Stomach (tissue), 9 donors: ENCODE measurements around the gene VNN1. TPM values are rescaled to one million over a fixed set of nuclear protein-coding genes. Genes with fewer than 3 reads are reported as not detected.

Experiments
- DNase-seq, 2 donors: peaks; one replicate each; pipeline versions ENCODE4 v3.0.0 to v3.0.0-alpha.2; 2013 to 2019
- H3K27ac ChIP-seq, 5 donors: fragments of 200-600 bp in 4 of 5; sonication (generic) in 4 of 5; one replicate each; pipeline ENCODE4 v1.5.1; 2013 to 2019; ENCODE audit warnings: mild to moderate bottlenecking in 1 of 5, moderate library complexity in 1 of 5
- H3K27me3 ChIP-seq, 3 donors: fragments of 200-600 bp; sonication (generic); one replicate each; pipeline ENCODE4 v1.5.1; 2017 to 2019; ENCODE audit warnings: mixed run types in 1 of 3
- H3K36me3 ChIP-seq, 4 donors: fragments of 200-600 bp; sonication (generic); 1 replicate in 3 of 4; 2 replicates in 1 of 4; pipeline ENCODE4 v1.5.1; 2016 to 2019
- H3K4me1 ChIP-seq, 4 donors: fragments of 200-600 bp; sonication (generic); one replicate each; pipeline ENCODE4 v1.5.1; 2016 to 2019
- H3K4me3 ChIP-seq, 4 donors: fragments of 200-600 bp; sonication (generic) in 3 of 4; one replicate each; pipeline ENCODE4 v1.5.1; 2016 to 2019; ENCODE audit warnings: mild to moderate bottlenecking in 1 of 4
- H3K9me3 ChIP-seq, 4 donors: fragments of 200-600 bp; sonication (generic); one replicate each; pipeline ENCODE4 v1.5.1; 2016 to 2019
- EP300 ChIP-seq: sonication (generic); formaldehyde crosslinking; IDR thresholded peaks from one replicate; pipeline ENCODE4 v1.6.1; 2017; ENCODE audit warnings: antibody characterized with exemption
- POLR2A ChIP-seq, 4 donors: fragments of 450-650 bp; IDR thresholded peaks; one replicate each; pipeline ENCODE4 v1.6.1; 2016; ENCODE audit warnings: antibody characterized with exemption in 4 of 4, control low read depth in 2 of 4, mild to moderate bottlenecking in 1 of 4, moderate library complexity in 1 of 4
- POLR2AphosphoS5 ChIP-seq, 3 donors: sonication (generic); formaldehyde crosslinking; IDR thresholded peaks; one replicate each; pipeline ENCODE4 v1.6.1; 2016; ENCODE audit warnings: antibody characterized with exemption in 3 of 3
- WGBS, 5 donors: extraction: QIAGEN DNeasy Blood & Tissue Kit in 3 of 5; methylation state at CpG; one replicate each; pipeline versions ENCODE4 v1.1.5 to v1.1.7; 2013 to 2018; 5-methylcytosine and 5-hydroxymethylcytosine counted together
- intact Hi-C: fragments of 100-400 bp; cut with DNase I; formaldehyde crosslinking; loops from one replicate; pipeline ENCODE4 v1.15.1; 2023; ENCODE audit warnings: low total_unique reads
- polyA plus RNA-seq, 3 donors: library from polyadenylated mRNA; stranded (reverse); fragments of 200-250 nt; gene quantifications; one replicate each; pipeline ENCODE4 v1.2.3, GENCODE V29; 2013
- total RNA-seq, 5 donors: library from RNA; depleted of rRNA; stranded (reverse); fragments of >200 nt; gene quantifications; one replicate each; pipeline versions ENCODE4 v1.1.0 to v1.2.3, GENCODE V29; 2014 to 2016
- TF ChIP-seq, protein P1 (sequence below), 7 experiments: fragments of 450-650 bp in 4 of 7; fragments of 200-600 bp in 3 of 7; sonication (generic) in 3 of 7; IDR thresholded peaks; one replicate each; pipeline ENCODE4 v1.5.1; 2016 to 2019; ENCODE audit warnings: antibody characterized with exemption in 7 of 7, control low read depth in 2 of 7, mild to moderate bottlenecking in 1 of 7
- donor health status: healthy with polysubstance abuse.
- donor health status: Bipolar disorder and iron deficiency.
- donor health status: healthy.

Gene VNN1
- total and polyA plus RNA-seq, 8 donors: 1.1 to 52.2 (median 2.3) TPM; not detected in 1

GRCh38 chr6:132673376-132674094 is 40.3 kb downstream of the VNN1 start:
- 70 to 83% (median 79%) methylated on average over 10 of the region's 10 CpGs for WGBS, 5 donors
- Histone ChIP-seq H3K4me3 (no peak overlapping the region), H3K36me3 (no peaks in the 10 kb centered on the region), H3K4me1 (peaks cover 3 to 21% (median 9%) of the 10 kb centered on the region in 4 donors), H3K9me3 (no peaks in the 10 kb centered on the region), H3K27ac (no peak overlapping the region), H3K27me3 (no peaks in the 10 kb centered on the region)
- intact Hi-C loops: loop anchor here (5.0 kb wide), 1 partner anchor 146 kb away; no protein-coding TSS in a partner anchor
- no peak for TF ChIP-seq EP300
- TF ChIP-seq POLR2A (IDR thresholded peaks at IDR 0.05): no peak
- TF ChIP-seq POLR2AphosphoS5 (IDR thresholded peaks at IDR 0.05): no peak
- TF ChIP-seq, protein P1, sequence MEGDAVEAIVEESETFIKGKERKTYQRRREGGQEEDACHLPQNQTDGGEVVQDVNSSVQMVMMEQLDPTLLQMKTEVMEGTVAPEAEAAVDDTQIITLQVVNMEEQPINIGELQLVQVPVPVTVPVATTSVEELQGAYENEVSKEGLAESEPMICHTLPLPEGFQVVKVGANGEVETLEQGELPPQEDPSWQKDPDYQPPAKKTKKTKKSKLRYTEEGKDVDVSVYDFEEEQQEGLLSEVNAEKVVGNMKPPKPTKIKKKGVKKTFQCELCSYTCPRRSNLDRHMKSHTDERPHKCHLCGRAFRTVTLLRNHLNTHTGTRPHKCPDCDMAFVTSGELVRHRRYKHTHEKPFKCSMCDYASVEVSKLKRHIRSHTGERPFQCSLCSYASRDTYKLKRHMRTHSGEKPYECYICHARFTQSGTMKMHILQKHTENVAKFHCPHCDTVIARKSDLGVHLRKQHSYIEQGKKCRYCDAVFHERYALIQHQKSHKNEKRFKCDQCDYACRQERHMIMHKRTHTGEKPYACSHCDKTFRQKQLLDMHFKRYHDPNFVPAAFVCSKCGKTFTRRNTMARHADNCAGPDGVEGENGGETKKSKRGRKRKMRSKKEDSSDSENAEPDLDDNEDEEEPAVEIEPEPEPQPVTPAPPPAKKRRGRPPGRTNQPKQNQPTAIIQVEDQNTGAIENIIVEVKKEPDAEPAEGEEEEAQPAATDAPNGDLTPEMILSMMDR (IDR thresholded peaks at IDR 0.05): no peak
- peak; percentile 7 to 35 for DNase-seq

- no peak for DNase-seq
- WGBS, 5 donors: 37 to 63% (median 54%) methylated on average over 1 of the region's 1 CpG
These were observed 42.6 kb downstream of the VNN1 start for GRCh38 chr6:132671295-132671694.

GRCh38 chr6:132669690-132670291 is 44.1 kb downstream of the VNN1 start:
- no peaks in the 10 kb centered on the region for H3K27me3 ChIP-seq
- no peaks in the 10 kb centered on the region for H3K9me3 ChIP-seq
- WGBS, 5 donors: 1 to 5% (median 4%) methylated on average over 4 of the region's 4 CpGs
- H3K27ac ChIP-seq: no peak overlapping the region
- H3K4me3 ChIP-seq: no peak overlapping the region
- intact Hi-C loops: loop anchor here (5.0 to 10.0 kb wide), 2 partner anchors 95 to 142 kb away; no protein-coding TSS in a partner anchor
- peak in 1 of 2 donors; percentile 64 for DNase-seq
- H3K36me3 ChIP-seq: no peaks in the 10 kb centered on the region
- TF ChIP-seq POLR2A (IDR thresholded peaks at IDR 0.05): no peak
- TF ChIP-seq, protein P1 (IDR thresholded peaks at IDR 0.05): peak in 5 of 7 experiments; percentile 17 to 61 (median 57)
- peak in 1 of 3 donors; percentile 9 for TF ChIP-seq POLR2AphosphoS5 (IDR thresholded peaks at IDR 0.05)
- TF ChIP-seq EP300: no peak
- peaks cover 3 to 21% (median 9%) of the 10 kb centered on the region in 4 donors for H3K4me1 ChIP-seq

More at GRCh38 chr6:132671295-132671694, 42.6 kb downstream of the VNN1 start:
- Histone ChIP-seq H3K27ac (no peak overlapping the region), H3K27me3 (no peaks in the 10 kb centered on the region), H3K36me3 (no peaks in the 10 kb centered on the region), H3K4me1 (peaks cover 3 to 21% (median 9%) of the 10 kb centered on the region in 4 donors), H3K9me3 (no peaks in the 10 kb centered on the region), H3K4me3 (no peak overlapping the region)
- intact Hi-C loops: loop anchor here (5.0 kb wide), 1 partner anchor 144 kb away; no protein-coding TSS in a partner anchor
- TF ChIP-seq POLR2A (IDR thresholded peaks at IDR 0.05) (no peak), EP300 (no peak)

DNA sequence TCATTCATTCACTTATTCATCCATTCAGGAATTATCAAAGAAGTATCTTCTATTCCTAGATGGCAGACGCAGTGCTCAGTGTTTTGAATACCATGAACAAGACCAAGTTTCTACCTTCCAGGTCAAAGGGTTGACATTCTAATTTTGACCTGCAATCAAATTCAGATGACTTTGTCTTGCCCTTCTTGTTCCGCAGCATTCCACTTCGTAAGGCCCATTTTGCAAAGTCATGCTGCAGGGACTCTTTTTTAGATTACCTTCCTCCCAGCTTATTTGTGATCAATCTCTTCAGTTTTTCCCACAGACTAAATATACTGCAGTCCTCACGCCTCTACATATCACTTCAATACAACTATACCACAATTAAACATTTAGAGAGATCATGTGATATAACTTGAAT is 47.7 kb downstream of the VNN1 start:
- Histone ChIP-seq H3K4me3 (no peak overlapping the region), H3K27me3 (no peaks in the 10 kb centered on the region), H3K27ac (no peak overlapping the region), H3K36me3 (no peaks in the 10 kb centered on the region), H3K9me3 (no peaks in the 10 kb centered on the region), H3K4me1 (peaks cover 3 to 14% (median 7%) of the 10 kb centered on the region in 4 donors)
- WGBS, 5 donors: 66 to 81% (median 79%) methylated on average over 4 of the region's 4 CpGs
- TF ChIP-seq EP300 (no peak), POLR2AphosphoS5 (IDR thresholded peaks at IDR 0.05) (no peak), POLR2A (IDR thresholded peaks at IDR 0.05) (no peak)
- TF ChIP-seq, protein P1 (IDR thresholded peaks at IDR 0.05): no peak
- DNase-seq: peak in 1 of 2 donors; percentile 10
- intact Hi-C loops: loop anchor here (10.0 kb wide), 1 partner anchor 99 kb away; no protein-coding TSS in a partner anchor
